Liver (tissue), 3 donors: ENCODE measurements around the gene COBL.

ENCODE experiments used
- GABPA ChIP-seq, 2 donors: IDR thresholded peaks in 1 of 2; conservative IDR thresholded peaks in 1 of 2; 2 replicates each; pipeline ENCODE4 v1.6.1; 2016; ENCODE audit warnings: antibody characterized with exemption in 2 of 2, mild to moderate bottlenecking in 1 of 2, moderate library complexity in 1 of 2
- JUND ChIP-seq, 2 donors: IDR thresholded peaks; 2 replicates each; pipeline ENCODE4 v1.6.1; 2016; ENCODE audit warnings: antibody characterized with exemption in 2 of 2
- RXRA ChIP-seq, 2 donors: IDR thresholded peaks; 2 replicates each; pipeline ENCODE4 v1.6.1; 2017 to 2018; ENCODE audit warnings: antibody characterized with exemption in 2 of 2, mild to moderate bottlenecking in 1 of 2
- TAF1 ChIP-seq: conservative IDR thresholded peaks from 2 replicates; pipeline ENCODE4 v1.6.1; 2016; ENCODE audit warnings: antibody characterized with exemption, mild to moderate bottlenecking
- TF ChIP-seq, protein P1 (sequence below): IDR thresholded peaks from 2 replicates; pipeline ENCODE4 v1.6.1; 2016; ENCODE audit warnings: antibody characterized with exemption, mild to moderate bottlenecking
- TF ChIP-seq, protein P2 (sequence below): fragments of 150-350 bp; IDR thresholded peaks from 2 replicates; pipeline ENCODE4 v1.5.1; 2017; ENCODE audit warnings: improper control_type of control experiment, low read depth, low read length; ENCODE audit not compliant: missing input control
- TF ChIP-seq, protein P3 (sequence below): IDR thresholded peaks from 2 replicates; pipeline ENCODE4 v1.6.1; 2016; ENCODE audit warnings: antibody characterized with exemption
- TF ChIP-seq, protein P4 (sequence below): IDR thresholded peaks from 2 replicates; pipeline ENCODE4 v1.6.1; 2016; ENCODE audit warnings: antibody characterized with exemption
- donor health status: healthy.
- donor health status: healthy.

DNA sequence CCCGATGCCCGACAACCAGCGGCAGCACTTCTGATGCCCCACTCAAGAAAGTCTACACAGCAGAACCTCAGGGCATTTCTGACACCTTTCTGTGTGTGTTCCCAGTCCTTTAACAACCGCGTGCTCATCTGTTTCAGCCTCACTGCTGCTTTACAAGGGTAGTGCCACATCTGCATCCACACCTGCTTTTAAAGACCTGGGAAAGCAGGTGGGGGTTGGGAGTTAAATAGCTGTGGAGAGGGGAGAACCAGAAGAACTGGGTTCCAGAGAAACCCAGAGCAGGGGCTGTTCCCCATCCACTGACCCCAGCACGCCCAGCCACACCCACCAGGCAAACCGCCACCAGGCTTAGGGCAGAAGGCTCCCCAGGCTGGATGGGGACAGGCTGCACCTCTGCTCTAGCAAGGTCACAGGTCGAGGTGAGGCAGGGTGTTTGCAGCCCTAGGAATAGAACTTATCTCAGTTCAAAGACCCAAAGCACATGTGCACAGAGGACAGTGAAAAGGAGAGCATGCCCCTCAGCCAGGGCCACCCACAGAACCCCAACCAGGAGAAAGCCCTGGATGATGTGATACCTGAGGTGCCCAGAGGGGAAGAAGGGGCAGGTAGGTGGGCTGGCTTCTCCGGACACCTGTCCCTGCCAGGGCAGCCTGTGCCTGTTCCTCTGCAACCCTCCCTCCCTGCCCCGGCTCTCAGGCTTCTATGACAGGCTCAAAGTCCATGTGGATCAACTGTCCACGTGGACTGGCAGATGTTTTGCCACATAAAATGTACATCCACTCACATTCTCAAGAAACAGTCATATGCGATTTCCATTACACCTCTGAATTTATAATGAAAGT lies 51.3 kb downstream of the COBL start:
- TF ChIP-seq, protein P1, sequence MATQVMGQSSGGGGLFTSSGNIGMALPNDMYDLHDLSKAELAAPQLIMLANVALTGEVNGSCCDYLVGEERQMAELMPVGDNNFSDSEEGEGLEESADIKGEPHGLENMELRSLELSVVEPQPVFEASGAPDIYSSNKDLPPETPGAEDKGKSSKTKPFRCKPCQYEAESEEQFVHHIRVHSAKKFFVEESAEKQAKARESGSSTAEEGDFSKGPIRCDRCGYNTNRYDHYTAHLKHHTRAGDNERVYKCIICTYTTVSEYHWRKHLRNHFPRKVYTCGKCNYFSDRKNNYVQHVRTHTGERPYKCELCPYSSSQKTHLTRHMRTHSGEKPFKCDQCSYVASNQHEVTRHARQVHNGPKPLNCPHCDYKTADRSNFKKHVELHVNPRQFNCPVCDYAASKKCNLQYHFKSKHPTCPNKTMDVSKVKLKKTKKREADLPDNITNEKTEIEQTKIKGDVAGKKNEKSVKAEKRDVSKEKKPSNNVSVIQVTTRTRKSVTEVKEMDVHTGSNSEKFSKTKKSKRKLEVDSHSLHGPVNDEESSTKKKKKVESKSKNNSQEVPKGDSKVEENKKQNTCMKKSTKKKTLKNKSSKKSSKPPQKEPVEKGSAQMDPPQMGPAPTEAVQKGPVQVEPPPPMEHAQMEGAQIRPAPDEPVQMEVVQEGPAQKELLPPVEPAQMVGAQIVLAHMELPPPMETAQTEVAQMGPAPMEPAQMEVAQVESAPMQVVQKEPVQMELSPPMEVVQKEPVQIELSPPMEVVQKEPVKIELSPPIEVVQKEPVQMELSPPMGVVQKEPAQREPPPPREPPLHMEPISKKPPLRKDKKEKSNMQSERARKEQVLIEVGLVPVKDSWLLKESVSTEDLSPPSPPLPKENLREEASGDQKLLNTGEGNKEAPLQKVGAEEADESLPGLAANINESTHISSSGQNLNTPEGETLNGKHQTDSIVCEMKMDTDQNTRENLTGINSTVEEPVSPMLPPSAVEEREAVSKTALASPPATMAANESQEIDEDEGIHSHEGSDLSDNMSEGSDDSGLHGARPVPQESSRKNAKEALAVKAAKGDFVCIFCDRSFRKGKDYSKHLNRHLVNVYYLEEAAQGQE = peak; percentile 43
- TF ChIP-seq, protein P2, sequence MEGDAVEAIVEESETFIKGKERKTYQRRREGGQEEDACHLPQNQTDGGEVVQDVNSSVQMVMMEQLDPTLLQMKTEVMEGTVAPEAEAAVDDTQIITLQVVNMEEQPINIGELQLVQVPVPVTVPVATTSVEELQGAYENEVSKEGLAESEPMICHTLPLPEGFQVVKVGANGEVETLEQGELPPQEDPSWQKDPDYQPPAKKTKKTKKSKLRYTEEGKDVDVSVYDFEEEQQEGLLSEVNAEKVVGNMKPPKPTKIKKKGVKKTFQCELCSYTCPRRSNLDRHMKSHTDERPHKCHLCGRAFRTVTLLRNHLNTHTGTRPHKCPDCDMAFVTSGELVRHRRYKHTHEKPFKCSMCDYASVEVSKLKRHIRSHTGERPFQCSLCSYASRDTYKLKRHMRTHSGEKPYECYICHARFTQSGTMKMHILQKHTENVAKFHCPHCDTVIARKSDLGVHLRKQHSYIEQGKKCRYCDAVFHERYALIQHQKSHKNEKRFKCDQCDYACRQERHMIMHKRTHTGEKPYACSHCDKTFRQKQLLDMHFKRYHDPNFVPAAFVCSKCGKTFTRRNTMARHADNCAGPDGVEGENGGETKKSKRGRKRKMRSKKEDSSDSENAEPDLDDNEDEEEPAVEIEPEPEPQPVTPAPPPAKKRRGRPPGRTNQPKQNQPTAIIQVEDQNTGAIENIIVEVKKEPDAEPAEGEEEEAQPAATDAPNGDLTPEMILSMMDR = no peak
- TF ChIP-seq, protein P3, sequence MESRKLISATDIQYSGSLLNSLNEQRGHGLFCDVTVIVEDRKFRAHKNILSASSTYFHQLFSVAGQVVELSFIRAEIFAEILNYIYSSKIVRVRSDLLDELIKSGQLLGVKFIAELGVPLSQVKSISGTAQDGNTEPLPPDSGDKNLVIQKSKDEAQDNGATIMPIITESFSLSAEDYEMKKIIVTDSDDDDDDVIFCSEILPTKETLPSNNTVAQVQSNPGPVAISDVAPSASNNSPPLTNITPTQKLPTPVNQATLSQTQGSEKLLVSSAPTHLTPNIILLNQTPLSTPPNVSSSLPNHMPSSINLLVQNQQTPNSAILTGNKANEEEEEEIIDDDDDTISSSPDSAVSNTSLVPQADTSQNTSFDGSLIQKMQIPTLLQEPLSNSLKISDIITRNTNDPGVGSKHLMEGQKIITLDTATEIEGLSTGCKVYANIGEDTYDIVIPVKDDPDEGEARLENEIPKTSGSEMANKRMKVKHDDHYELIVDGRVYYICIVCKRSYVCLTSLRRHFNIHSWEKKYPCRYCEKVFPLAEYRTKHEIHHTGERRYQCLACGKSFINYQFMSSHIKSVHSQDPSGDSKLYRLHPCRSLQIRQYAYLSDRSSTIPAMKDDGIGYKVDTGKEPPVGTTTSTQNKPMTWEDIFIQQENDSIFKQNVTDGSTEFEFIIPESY = peak; percentile 40
- TF ChIP-seq, protein P4, sequence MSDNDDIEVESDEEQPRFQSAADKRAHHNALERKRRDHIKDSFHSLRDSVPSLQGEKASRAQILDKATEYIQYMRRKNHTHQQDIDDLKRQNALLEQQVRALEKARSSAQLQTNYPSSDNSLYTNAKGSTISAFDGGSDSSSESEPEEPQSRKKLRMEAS = peak; percentile 56
- no peak for TF ChIP-seq GABPA (IDR thresholded peaks at IDR 0.05 in 1 of 2, conservative IDR thresholded peaks at IDR 0.05 in 1 of 2)
- peak; percentile 87 to 88 for TF ChIP-seq RXRA (IDR thresholded peaks at IDR 0.05)
- TF ChIP-seq TAF1 = no peak
- TF ChIP-seq JUND (IDR thresholded peaks at IDR 0.05) = peak; percentile 13 to 37
